A673 (cell line): ENCODE results near the gene POMT2. TPM values are rescaled to one million over a fixed set of nuclear protein-coding genes. Genes with fewer than 3 reads are reported as not detected.
"Not testable (repeated sequence)": the region's sequence is repeated elsewhere in the genome, so short reads cannot be mapped to it uniquely, and the experiment has no call there.

Source experiments
- BruUV-seq: library from RNA; stranded (reverse); fragments of 400-500 nt; replicated peaks from 2 replicates; lab custom pipeline; 2021; lab: Mats Ljungman, UMichigan
- CTCF ChIA-PET: fragments of 300-600 bp; sonication (Branson Sonifier 250); formaldehyde crosslinking; loops from one replicate; lab custom pipeline; 2022; ENCODE audit warnings: antibody characterized with exemption; lab: Charles Lee
- POLR2A ChIA-PET: fragments of 300-600 bp; sonication (Branson Sonifier 250); formaldehyde crosslinking; loops from one replicate; lab custom pipeline; 2022; ENCODE audit warnings: antibody characterized with exemption; ENCODE audit not compliant: low non-redundant PET; lab: Charles Lee
- DNase-seq: peaks from one replicate; pipeline ENCODE4 v3.0.0-alpha.2; 2015; ENCODE audit warnings: low spot score
- H3K27ac ChIP-seq: fragments of 200-600 bp; sonication (generic); 2 replicates; pipeline ENCODE4 v1.5.1; 2016; ENCODE audit warnings: mixed run types, low read depth, mild to moderate bottlenecking, mixed read lengths, antibody characterized with exemption, low read length; ENCODE audit not compliant: poor library complexity, severe bottlenecking
- H3K27me3 ChIP-seq: fragments of 200-600 bp; sonication (generic); replicated peaks from 2 replicates; pipeline ENCODE4 v1.6.1; 2017; ENCODE audit warnings: mixed run types, low read depth, mild to moderate bottlenecking, mixed read lengths, antibody characterized with exemption, low read length; ENCODE audit not compliant: insufficient read depth, poor library complexity
- H3K36me3 ChIP-seq: fragments of 200-600 bp; sonication (generic); 2 replicates; pipeline ENCODE4 v1.6.1; 2016; ENCODE audit warnings: mixed run types, mild to moderate bottlenecking, mixed read lengths, antibody characterized with exemption, low read length; ENCODE audit not compliant: insufficient read depth, poor library complexity, severe bottlenecking
- H3K4me1 ChIP-seq: fragments of 200-600 bp; sonication (generic); 2 replicates; pipeline ENCODE4 v1.6.1; 2017; ENCODE audit warnings: mixed run types, mild to moderate bottlenecking, mixed read lengths, antibody characterized with exemption, low read length; ENCODE audit not compliant: insufficient read depth, poor library complexity, severe bottlenecking
- H3K4me3 ChIP-seq: fragments of 200-600 bp; sonication (generic); 2 replicates; pipeline ENCODE4 v1.5.1; 2016; ENCODE audit warnings: low read depth, mixed run types, mild to moderate bottlenecking, mixed read lengths, low read length; ENCODE audit not compliant: poor library complexity, severe bottlenecking
- H3K9me3 ChIP-seq: fragments of 200-600 bp; sonication (generic); 2 replicates; pipeline ENCODE4 v1.6.1; 2016; ENCODE audit warnings: mixed run types, low read depth, mild to moderate bottlenecking, mixed read lengths, antibody characterized with exemption, low read length; ENCODE audit not compliant: poor library complexity, severe bottlenecking
- CTCF ChIP-seq: fragments of 300-800, 200-600 bp; sonication (generic); conservative IDR thresholded peaks from 2 replicates; pipeline ENCODE4 v1.5.1; 2017; ENCODE audit warnings: low read depth, mild to moderate bottlenecking, antibody characterized with exemption, low read length, moderate library complexity, mixed read lengths
- EZH2 ChIP-seq: fragments of 200-600 bp; sonication (generic); IDR thresholded peaks from 2 replicates; pipeline ENCODE4 v1.6.1; 2017; ENCODE audit warnings: borderline replicate concordance, low read depth, mild to moderate bottlenecking, mixed read lengths, antibody characterized with exemption, low read length; ENCODE audit not compliant: poor library complexity, severe bottlenecking
- intact Hi-C: fragments of 100-400 bp; cut with micrococcal nuclease; formaldehyde crosslinking; loops from one replicate; pipeline ENCODE4 v1.10.0; 2022; ENCODE audit not compliant: unreplicated experiment
- total RNA-seq: library from RNA; stranded (reverse); gene quantifications from 2 replicates; pipeline ENCODE4 v1.2.3, GENCODE V29; 2021

POMT2 gene
- total RNA-seq, 1 experiment from 2014 or later: 55.6 TPM

- intact Hi-C loops: no loop called here
- no peak for TF ChIP-seq CTCF
- TF ChIP-seq EZH2: no peak
- no peaks in the 10 kb centered on the region for H3K4me1 ChIP-seq
- H3K9me3 ChIP-seq: no peaks in the 10 kb centered on the region
- H3K4me3 ChIP-seq: no peak overlapping the region
- CTCF ChIA-PET: no interaction called here
- no peaks in the 10 kb centered on the region for H3K27me3 ChIP-seq
- no TSS peak for BruUV-seq
- POLR2A ChIA-PET: no interaction called here
- H3K27ac ChIP-seq: no peak overlapping the region
- H3K36me3 ChIP-seq: peaks cover 29% of the 10 kb centered on the region
- no peak for DNase-seq
Observed at GRCh38 chr14:77284066-77284465, 36.6 kb downstream of the POMT2 start.

GRCh38 chr14:77281852-77282410 lies 38.8 kb downstream of the POMT2 start:
- no peak for TF ChIP-seq EZH2
- no peak for TF ChIP-seq CTCF
- BruUV-seq: no TSS peak
- POLR2A ChIA-PET: no interaction called here
- Histone ChIP-seq H3K4me1 (no peaks in the 10 kb centered on the region), H3K9me3 (no peaks in the 10 kb centered on the region), H3K36me3 (peaks cover 28% of the 10 kb centered on the region), H3K27me3 (no peaks in the 10 kb centered on the region), H3K27ac (no peak overlapping the region), H3K4me3 (no peak overlapping the region)
- intact Hi-C loops: no loop called here
- no peak for DNase-seq
- CTCF ChIA-PET: no interaction called here

GRCh38 chr14:77280921-77281320 lies 39.8 kb downstream of the POMT2 start:
- H3K36me3 ChIP-seq: peaks cover 18% of the 10 kb centered on the region
- POLR2A ChIA-PET, CTCF ChIA-PET, H3K27ac ChIP-seq, DNase-seq, intact Hi-C loops, H3K9me3 ChIP-seq, H3K27me3 ChIP-seq, H3K4me1 ChIP-seq, BruUV-seq, H3K4me3 ChIP-seq: not testable (repeated sequence)

DNA sequence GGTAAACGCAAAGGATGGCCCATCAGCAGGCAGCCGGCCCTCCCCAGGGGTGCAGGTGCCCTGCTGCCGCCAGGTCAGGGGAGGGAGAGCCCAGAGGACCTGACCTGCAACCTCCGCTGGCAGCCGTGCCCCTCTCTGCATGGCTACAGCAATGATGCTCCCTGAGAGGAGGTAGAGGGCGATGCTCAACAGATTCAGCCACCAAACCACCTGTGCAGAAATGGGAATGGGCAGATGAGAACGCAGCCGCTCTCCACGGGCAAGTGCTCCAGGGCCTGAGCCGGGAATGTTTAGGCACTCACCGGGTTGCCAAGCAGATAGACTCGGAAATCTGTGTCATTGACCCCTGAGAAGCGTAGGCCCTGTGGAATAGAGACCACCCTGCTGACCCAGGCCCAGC lies 41.0 kb downstream of the POMT2 start:
- BruUV-seq: no TSS peak
- Histone ChIP-seq H3K36me3 (peaks cover 10% of the 10 kb centered on the region), H3K4me1 (no peaks in the 10 kb centered on the region), H3K4me3 (no peak overlapping the region), H3K27me3 (no peaks in the 10 kb centered on the region), H3K9me3 (no peaks in the 10 kb centered on the region), H3K27ac (no peak overlapping the region)
- DNase-seq: no peak
- ChIA-PET CTCF (no interaction called here), POLR2A (no interaction called here)
- no peak for TF ChIP-seq EZH2
- TF ChIP-seq CTCF: no peak
- intact Hi-C loops: no loop called here
